OCI-LY3 (cell line): ENCODE measurements around the gene PSMA3.

ENCODE experiments used
- H2AFZ ChIP-seq: fragments of 200-600, 300-600 bp; shearing (Covaris generic); 2 replicates; pipeline ENCODE4 v1.6.0; 2014; ENCODE audit warnings: antibody characterized with exemption, low read depth, low read length
- H3K27ac ChIP-seq: fragments of 200-600, 300-600 bp; sonication (generic); 2 replicates; pipeline ENCODE4 v1.5.1; 2014; ENCODE audit warnings: mild to moderate bottlenecking, low read length, moderate library complexity, mixed read lengths
- H3K27me3 ChIP-seq: fragments of 200-600, 300-600 bp; sonication (generic); 2 replicates; pipeline ENCODE4 v1.6.1; 2014; ENCODE audit warnings: low read depth, low read length, mixed read lengths
- H3K36me3 ChIP-seq: fragments of 200-600, 300-600 bp; sonication (generic); replicated peaks from 2 replicates; pipeline ENCODE3; 2014; ENCODE audit warnings: low read depth, low read length, mixed read lengths
- H3K4me1 ChIP-seq: fragments of 300-600, 200-600 bp; sonication (generic); 2 replicates; pipeline ENCODE4 v1.6.1; 2014; ENCODE audit warnings: low read length, mixed read lengths
- H3K4me2 ChIP-seq: fragments of 200-600, 300-600 bp; sonication (generic); 2 replicates; pipeline ENCODE4 v1.6.1; 2014; ENCODE audit warnings: low read length, mixed read lengths
- H3K4me3 ChIP-seq: fragments of 300-600, 200-600 bp; sonication (generic); 2 replicates; pipeline ENCODE4 v1.5.1; 2014; ENCODE audit warnings: antibody characterized with exemption, mild to moderate bottlenecking, low read length, moderate library complexity
- H3K79me2 ChIP-seq: fragments of 300-600, 200-600 bp; shearing (Covaris generic); 2 replicates; pipeline ENCODE4 v1.6.1; 2014; ENCODE audit warnings: mild to moderate bottlenecking, low read length, mixed read lengths
- H3K9ac ChIP-seq: fragments of 300-600, 200-600 bp; shearing (Covaris generic); 2 replicates; pipeline ENCODE4 v1.6.0; 2014; ENCODE audit warnings: mild to moderate bottlenecking, low read length, moderate library complexity
- H3K9me3 ChIP-seq: fragments of 200-600, 300-600 bp; shearing (Covaris generic); 2 replicates; pipeline ENCODE4 v1.6.1; 2014; ENCODE audit warnings: low read length, mixed read lengths; ENCODE audit not compliant: insufficient read depth
- H4K20me1 ChIP-seq: fragments of 200-600, 300-600 bp; sonication (generic); 2 replicates; pipeline ENCODE4 v1.6.1; 2016; ENCODE audit warnings: low read length, mixed read lengths; ENCODE audit not compliant: insufficient read depth
- CTCF ChIP-seq: fragments of 200-600, 300-600 bp; sonication (generic); IDR thresholded peaks from 2 replicates; pipeline ENCODE4 v1.5.1; 2014; ENCODE audit warnings: antibody characterized with exemption, low read length, low read depth
- EZH2phosphoT487 ChIP-seq: fragments of 200-600 bp; shearing (Covaris generic); IDR thresholded peaks from 2 replicates; pipeline ENCODE4 v1.6.1; 2018; ENCODE audit warnings: antibody characterized with exemption, mixed run types, low read depth

The PSMA3 gene

DNA sequence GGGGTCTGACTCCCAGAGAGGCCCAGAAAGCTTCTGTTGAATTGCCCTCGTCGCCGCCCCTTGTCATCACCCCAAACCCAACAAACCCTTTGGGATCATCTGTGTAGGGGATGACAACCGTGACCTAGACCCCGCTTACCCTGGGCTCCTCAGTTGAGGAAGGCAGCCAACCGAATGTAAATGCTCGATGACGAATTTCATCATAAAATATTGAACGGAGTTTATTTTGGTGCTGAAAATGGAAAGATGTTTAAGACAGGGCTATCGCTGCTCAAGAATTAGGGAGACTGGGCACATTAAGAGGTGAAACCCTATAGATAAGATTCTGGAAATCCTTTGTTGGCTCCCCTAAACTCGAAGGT is 44.2 kb upstream of the PSMA3 start:
- H3K27me3 ChIP-seq: no peaks in the 10 kb centered on the region
- H4K20me1 ChIP-seq: no peaks in the 10 kb centered on the region
- H3K9ac ChIP-seq: peak overlapping the region; percentile 87
- peak overlapping the region; percentile 97 for H3K4me3 ChIP-seq
- H3K9me3 ChIP-seq: no peaks in the 10 kb centered on the region
- no peaks in the 10 kb centered on the region for H3K36me3 ChIP-seq
- H2AFZ ChIP-seq: peak overlapping the region; percentile 72
- TF ChIP-seq EZH2phosphoT487 (no peak), CTCF (no peak)
- peaks cover 4% of the 10 kb centered on the region for H3K4me1 ChIP-seq
- peak overlapping the region; percentile 79 for H3K4me2 ChIP-seq
- H3K79me2 ChIP-seq: peaks cover 24% of the 10 kb centered on the region
- peak overlapping the region; percentile 61 for H3K27ac ChIP-seq

GRCh38 chr14:58200846-58201245 is 43.8 kb upstream of the PSMA3 start:
- Histone ChIP-seq H3K36me3 (no peaks in the 10 kb centered on the region), H3K27ac (peak overlapping the region; percentile 61; the same call in 1 of the 2 replicates), H3K4me3 (peak overlapping the region; percentile 97), H3K27me3 (no peaks in the 10 kb centered on the region), H3K9me3 (no peaks in the 10 kb centered on the region), H4K20me1 (no peaks in the 10 kb centered on the region), H3K79me2 (peaks cover 24% of the 10 kb centered on the region), H3K4me1 (peaks cover 4% of the 10 kb centered on the region), H2AFZ (0 out of 2 replicates have a peak overlapping the region, but pooled peaks have one; percentile 72), H3K9ac (peak overlapping the region; percentile 87), H3K4me2 (peak overlapping the region; percentile 79)
- TF ChIP-seq CTCF: no peak

GRCh38 chr14:58213176-58213575 is 31.5 kb upstream of the PSMA3 start:
- Histone ChIP-seq H3K27me3 (no peaks in the 10 kb centered on the region), H3K27ac (no peak overlapping the region), H3K4me2 (no peak overlapping the region), H2AFZ (no peak overlapping the region), H3K36me3 (peaks cover 5% of the 10 kb centered on the region), H3K9me3 (no peaks in the 10 kb centered on the region), H3K79me2 (no peaks in the 10 kb centered on the region), H3K4me1 (no peaks in the 10 kb centered on the region), H3K9ac (no peak overlapping the region), H4K20me1 (no peaks in the 10 kb centered on the region), H3K4me3 (no peak overlapping the region)
- TF ChIP-seq CTCF: no peak
- TF ChIP-seq EZH2phosphoT487: no peak

- H3K27me3 ChIP-seq: no peaks in the 10 kb centered on the region
- peaks cover 5% of the 10 kb centered on the region for H3K36me3 ChIP-seq
- H3K9me3 ChIP-seq: no peaks in the 10 kb centered on the region
- H3K4me2 ChIP-seq: no peak overlapping the region
- no peaks in the 10 kb centered on the region for H3K79me2 ChIP-seq
- H2AFZ ChIP-seq: no peak overlapping the region
- no peaks in the 10 kb centered on the region for H4K20me1 ChIP-seq
- H3K27ac ChIP-seq: no peak overlapping the region
- H3K4me3 ChIP-seq: no peak overlapping the region
- H3K9ac ChIP-seq: no peak overlapping the region
- H3K4me1 ChIP-seq: no peaks in the 10 kb centered on the region
- no peak for TF ChIP-seq CTCF
- TF ChIP-seq EZH2phosphoT487: no peak
Measured at GRCh38 chr14:58215191-58215914, 29.3 kb upstream of the PSMA3 start.
